H1 (cell line): ENCODE measurements around the gene FARP2. TPM values are rescaled to one million over a fixed set of nuclear protein-coding genes. Genes with fewer than 3 reads are reported as not detected.

ENCODE experiments used
- BCL11A ChIP-seq, 2 experiments: IDR thresholded peaks; one replicate each; pipeline ENCODE4 v1.6.1; 2011; ENCODE audit warnings: low read depth in 2 of 2, low read length in 2 of 2, mild to moderate bottlenecking in 2 of 2
- EGR1 ChIP-seq: IDR thresholded peaks from 2 replicates; pipeline ENCODE4 v1.6.1; 2011; ENCODE audit warnings: low read depth, low read length, borderline replicate concordance
- SUZ12 ChIP-seq: fragments of 200-600 bp; sonication (generic); IDR thresholded peaks from 2 replicates; pipeline ENCODE4 v1.6.1; 2012; ENCODE audit warnings: mild to moderate bottlenecking, inconsistent platforms, low read length, moderate library complexity, mixed read lengths
- TBP ChIP-seq: IDR thresholded peaks from 2 replicates; pipeline ENCODE4 v1.6.1; 2011; ENCODE audit warnings: low read depth, low read length, improper control_type of control experiment
- polyA plus RNA-seq, 7 experiments: library from polyadenylated mRNA; depleted of rRNA in 3 of 7; stranded (reverse) in 5 of 7; unstranded in 2 of 7; fragments of >200 nt in 5 of 7; fragments of 200-250 nt in 2 of 7; gene quantifications; 1 replicate in 5 of 7; 2 replicates in 1 of 7; 4 replicates in 1 of 7; pipeline versions ENCODE4 v1.2.1 to v1.2.3, GENCODE V29; 2011 to 2013; ENCODE audit warnings: missing spikeins in 2 of 7, mixed read lengths in 2 of 7
- total RNA-seq: library from RNA; stranded (reverse); fragmentation: NEBNext Ultra II Directional; extraction: Animal tissue kit (Norgen Biotek cat#: 25700); gene quantifications from 2 replicates; pipeline ENCODE4 v1.2.1, GENCODE V29; 2021

Gene FARP2
- total and polyA plus RNA-seq, 2 of the 8 experiments (the other 6 are each of a cell fraction or from before 2014, with no cell fraction given) = 12.4 to 33.4 TPM

DNA sequence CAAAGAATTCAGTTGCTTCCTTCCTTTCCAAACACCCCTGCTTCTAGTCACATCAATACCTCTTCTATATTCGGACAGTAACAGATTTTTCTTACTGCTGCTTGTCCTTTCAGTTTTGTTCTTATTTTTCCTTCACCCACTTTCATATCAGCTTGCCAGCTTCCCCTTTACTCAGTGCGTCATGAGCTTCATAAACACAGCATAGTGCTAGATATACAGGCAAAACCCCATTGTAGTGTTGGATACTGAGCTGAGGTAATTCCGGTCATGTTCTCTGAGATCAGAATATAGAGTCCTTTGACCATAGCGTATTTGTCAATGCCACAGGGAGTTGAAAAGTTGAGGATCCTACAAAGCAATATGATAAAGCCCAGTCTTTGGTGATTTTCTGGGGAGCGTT, 2.4 kb downstream of the FARP2 start (continued):
- TF ChIP-seq TBP (no peak), BCL11A (IDR thresholded peaks at IDR 0.05; ENCODE audit: low read depth in 2 of 2, low read length in 2 of 2) (no peak), SUZ12 (no peak), EGR1 (no peak)
